ENCODE measurements around the gene HPN. TPM values are rescaled to one million over a fixed set of nuclear protein-coding genes. Genes with fewer than 3 reads are reported as not detected.
"Not testable (repeated sequence)": the region's sequence is repeated elsewhere in the genome, so short reads cannot be mapped to it uniquely, and the experiment has no call there.

HPN gene
- total RNA-seq, 3 donors from 2014 or later = 0.26 to 0.38 TPM; not detected in 1

DNA sequence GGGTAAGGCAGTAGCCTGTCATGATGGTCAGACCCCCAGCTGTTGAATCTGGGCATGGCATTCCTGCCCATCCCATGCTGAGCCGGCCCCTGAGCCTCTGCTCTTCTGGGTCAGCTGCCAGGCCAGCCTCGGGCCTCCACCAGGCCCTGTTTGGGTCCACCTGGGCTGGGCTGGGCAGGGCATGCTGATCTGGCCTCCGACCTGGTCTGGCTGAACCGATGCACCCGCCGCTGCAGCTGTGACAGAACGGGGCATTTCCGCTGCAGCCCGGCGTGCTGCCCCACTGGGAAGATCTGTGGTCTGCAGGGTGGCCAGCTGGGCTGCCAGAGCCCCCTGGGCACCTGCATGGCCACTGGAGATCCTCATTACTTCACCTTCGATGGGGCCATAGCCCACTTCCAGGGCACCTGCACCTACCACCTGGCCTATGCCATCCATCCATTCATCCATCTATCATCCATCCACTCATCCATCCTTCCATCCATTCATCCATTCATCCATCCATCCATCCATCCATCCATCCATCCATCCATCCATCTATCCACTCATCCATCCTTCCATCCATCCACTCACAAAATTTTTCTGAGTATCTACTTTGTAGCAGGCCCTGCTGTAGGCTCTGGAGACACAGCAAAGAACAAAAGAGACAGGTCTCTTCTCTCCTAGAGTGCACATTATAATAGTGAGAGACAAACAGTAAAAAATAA, 52.6 kb downstream of the HPN start:
- no peaks in the 10 kb centered on the region for H3K36me3 Mint-ChIP-seq (ENCODE audit: insufficient read depth)
- H3K4me1 Mint-ChIP-seq (ENCODE audit: low read depth) = peaks cover 4% of the 10 kb centered on the region
- no peak overlapping the region for H3K4me3 Mint-ChIP-seq
- DNase-seq (no peak), ATAC-seq (no peak)
- H3K27me3 Mint-ChIP-seq (ENCODE audit: low read depth) = peaks cover 4% of the 10 kb centered on the region
- no peaks in the 10 kb centered on the region for H3K9me3 Mint-ChIP-seq

DNA sequence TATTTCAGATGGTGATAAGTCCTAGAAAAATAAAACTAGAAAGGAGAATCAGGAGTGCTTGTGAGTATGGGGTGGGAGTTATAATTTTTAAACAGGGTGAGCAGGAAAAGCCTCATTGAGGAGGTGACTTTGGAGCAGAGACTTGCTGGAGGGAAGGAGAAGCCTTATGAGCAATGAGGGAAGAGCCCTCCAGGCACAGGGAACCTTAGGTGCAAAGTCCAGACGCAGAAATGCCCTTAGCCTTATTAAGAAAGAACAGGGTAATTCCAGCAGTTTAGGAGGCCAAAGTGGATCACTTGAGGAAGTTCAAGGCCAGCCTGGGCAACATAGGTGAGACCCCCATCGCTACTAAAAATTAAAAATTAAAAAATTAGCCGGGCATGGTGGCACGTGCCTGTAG, 53.1 kb downstream of the HPN start:
- Mint-ChIP-seq H3K27me3 (ENCODE audit: low read depth) (peaks cover 4% of the 10 kb centered on the region), H3K4me3 (no peak overlapping the region), H3K4me1 (ENCODE audit: low read depth) (peaks cover 4% of the 10 kb centered on the region), H3K36me3 (ENCODE audit: insufficient read depth) (no peaks in the 10 kb centered on the region), H3K9me3 (no peaks in the 10 kb centered on the region)
- DNase-seq (no peak), ATAC-seq (no peak)

DNA sequence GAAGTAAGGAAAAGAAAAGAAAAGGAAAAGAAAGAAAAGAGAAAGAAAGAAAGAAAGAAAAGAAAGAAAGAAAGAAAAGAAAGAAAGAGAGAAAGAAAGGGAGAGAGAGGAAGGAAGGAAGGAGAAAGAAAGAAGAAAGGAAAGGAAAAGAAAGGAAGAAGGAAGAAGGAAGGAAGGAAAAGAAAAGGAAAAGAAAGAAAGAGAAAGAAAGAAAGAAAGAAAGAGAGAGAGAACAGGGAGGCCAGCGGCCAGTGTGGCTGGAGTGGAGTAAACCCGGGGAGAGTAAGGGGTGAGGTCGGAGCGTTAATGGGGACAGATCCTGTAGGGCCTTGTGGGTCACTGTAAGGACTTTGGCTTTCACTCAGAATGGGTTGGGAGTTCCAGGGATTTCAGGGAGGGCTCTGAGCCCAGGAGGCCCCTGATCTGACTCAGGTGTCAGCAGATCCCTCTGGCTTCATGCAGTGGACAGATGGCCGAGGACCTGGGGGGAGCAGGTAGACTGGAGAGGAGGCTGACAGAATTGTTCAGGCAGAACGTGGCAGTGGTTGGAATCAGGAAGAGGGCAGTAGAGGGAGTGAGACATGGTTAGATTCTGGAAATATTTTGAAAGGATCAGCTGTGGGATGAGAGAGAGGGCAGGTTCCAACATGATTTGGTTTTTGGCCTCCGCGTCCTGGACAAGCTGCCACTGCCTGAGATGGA, 54.3 kb downstream of the HPN start:
- H3K9me3 Mint-ChIP-seq = no peaks in the 10 kb centered on the region
- DNase-seq (no peak), ATAC-seq (no peak)
- no peaks in the 10 kb centered on the region for H3K36me3 Mint-ChIP-seq (ENCODE audit: insufficient read depth)
- no peak overlapping the region for H3K4me3 Mint-ChIP-seq
- no peaks in the 10 kb centered on the region for H3K4me1 Mint-ChIP-seq (ENCODE audit: low read depth)
- no peaks in the 10 kb centered on the region for H3K27me3 Mint-ChIP-seq (ENCODE audit: low read depth)

DNA sequence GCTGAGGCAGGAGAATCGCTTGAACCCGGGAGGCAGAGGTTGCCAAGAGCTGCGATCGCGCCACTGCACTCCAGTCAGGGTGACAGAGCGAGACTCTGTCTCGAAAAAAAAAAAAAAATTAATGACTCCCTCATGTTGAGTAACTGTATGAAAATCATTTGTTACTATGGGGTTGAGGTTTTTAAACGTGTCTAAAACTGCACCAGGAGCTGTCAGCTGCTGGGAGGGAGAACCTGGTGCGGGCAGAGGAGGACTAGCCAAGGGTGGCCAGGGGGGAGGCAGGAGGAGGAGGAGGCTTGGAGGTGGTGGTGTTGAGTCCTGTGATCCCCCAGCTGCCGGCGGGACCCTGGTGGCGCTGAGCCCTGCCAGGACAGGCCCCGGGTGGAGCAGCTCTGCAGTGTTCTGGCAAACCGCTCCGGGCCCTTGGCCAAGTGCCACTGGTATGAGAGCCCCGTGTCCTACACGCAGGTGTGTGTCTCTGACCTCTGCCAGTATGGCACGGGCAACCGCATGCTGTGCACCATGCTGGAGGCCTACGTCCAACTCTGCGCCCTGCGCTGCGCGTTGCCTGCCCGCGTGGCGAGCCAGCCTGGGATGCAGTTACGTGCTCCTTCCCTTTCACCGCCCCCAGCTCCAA, 57.0 kb downstream of the HPN start:
- no peak for ATAC-seq
- Mint-ChIP-seq H3K4me1 (ENCODE audit: low read depth) (no peaks in the 10 kb centered on the region), H3K4me3 (no peak overlapping the region), H3K9me3 (no peaks in the 10 kb centered on the region), H3K36me3 (ENCODE audit: insufficient read depth) (no peaks in the 10 kb centered on the region), H3K27me3 (ENCODE audit: low read depth) (no peaks in the 10 kb centered on the region)
- DNase-seq = no peak

DNA sequence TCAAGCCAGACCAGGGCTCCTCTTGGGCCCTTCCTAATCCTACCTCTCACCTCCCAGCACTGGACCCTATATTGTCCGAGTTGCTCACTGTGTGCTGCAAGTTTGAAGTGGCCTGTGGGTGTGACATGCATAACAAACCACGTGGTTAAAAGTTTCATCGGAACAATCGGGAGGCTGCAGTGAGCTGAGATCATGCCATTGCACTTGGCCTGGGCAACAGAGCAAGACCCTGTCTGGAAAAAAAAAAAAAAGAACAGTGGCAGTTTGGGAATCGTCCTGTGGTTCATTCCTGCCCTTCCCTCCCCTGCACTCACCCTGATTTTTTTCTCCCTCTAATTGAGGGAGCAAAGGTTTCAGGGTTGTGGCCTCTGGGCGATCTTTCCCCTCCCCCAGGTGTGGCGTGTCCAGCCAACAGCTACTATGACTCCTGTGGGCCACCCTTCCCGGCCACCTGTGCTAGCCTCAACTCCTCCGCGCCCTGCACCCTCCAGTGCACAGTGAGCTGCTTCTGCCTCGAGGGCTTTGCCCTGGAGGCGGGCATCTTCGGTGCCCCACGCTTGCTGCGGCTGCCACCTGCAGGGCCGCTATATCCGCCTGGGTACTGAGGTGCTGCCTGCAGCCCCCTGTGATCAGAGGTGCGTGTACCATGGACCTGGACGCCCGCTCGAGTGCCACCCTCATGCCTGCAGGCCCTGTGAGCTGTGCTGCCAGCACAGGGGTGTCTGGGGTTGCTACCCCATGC, 57.8 kb downstream of the HPN start:
- no peaks in the 10 kb centered on the region for H3K4me1 Mint-ChIP-seq (ENCODE audit: low read depth)

DNA sequence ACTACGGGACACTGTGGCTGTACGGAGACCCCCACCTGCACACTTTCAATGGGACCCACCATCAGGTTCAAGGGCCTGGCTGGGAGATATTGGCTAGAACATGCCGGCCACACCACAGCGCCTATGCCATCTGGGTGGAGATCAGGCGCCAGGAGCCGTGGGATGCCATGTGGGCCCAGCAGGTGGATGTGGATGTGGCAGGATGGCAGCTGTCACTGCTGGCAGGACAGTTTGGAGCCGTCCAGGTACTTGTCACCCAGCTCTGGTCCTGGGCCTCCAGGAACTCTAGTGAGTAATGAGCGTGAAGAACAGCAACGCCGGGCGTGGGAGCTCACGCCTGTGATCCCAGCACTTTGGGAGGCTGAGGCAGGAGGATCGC, 58.4 kb downstream of the HPN start:
- H3K9me3 Mint-ChIP-seq = no peaks in the 10 kb centered on the region
- ATAC-seq (no peak), DNase-seq (no peak)
- H3K4me3 Mint-ChIP-seq = no peak overlapping the region
- H3K36me3 Mint-ChIP-seq (ENCODE audit: insufficient read depth) = no peaks in the 10 kb centered on the region
- no peaks in the 10 kb centered on the region for H3K4me1 Mint-ChIP-seq (ENCODE audit: low read depth)
- no peaks in the 10 kb centered on the region for H3K27me3 Mint-ChIP-seq (ENCODE audit: low read depth)

More for the DNA sequence above, 57.8 kb downstream of the HPN start:
- no peaks in the 10 kb centered on the region for H3K36me3 Mint-ChIP-seq (ENCODE audit: insufficient read depth)
- no peaks in the 10 kb centered on the region for H3K27me3 Mint-ChIP-seq (ENCODE audit: low read depth)
- DNase-seq = no peak
- H3K9me3 Mint-ChIP-seq = no peaks in the 10 kb centered on the region
- no peak for ATAC-seq
- H3K4me3 Mint-ChIP-seq = no peak overlapping the region

DNA sequence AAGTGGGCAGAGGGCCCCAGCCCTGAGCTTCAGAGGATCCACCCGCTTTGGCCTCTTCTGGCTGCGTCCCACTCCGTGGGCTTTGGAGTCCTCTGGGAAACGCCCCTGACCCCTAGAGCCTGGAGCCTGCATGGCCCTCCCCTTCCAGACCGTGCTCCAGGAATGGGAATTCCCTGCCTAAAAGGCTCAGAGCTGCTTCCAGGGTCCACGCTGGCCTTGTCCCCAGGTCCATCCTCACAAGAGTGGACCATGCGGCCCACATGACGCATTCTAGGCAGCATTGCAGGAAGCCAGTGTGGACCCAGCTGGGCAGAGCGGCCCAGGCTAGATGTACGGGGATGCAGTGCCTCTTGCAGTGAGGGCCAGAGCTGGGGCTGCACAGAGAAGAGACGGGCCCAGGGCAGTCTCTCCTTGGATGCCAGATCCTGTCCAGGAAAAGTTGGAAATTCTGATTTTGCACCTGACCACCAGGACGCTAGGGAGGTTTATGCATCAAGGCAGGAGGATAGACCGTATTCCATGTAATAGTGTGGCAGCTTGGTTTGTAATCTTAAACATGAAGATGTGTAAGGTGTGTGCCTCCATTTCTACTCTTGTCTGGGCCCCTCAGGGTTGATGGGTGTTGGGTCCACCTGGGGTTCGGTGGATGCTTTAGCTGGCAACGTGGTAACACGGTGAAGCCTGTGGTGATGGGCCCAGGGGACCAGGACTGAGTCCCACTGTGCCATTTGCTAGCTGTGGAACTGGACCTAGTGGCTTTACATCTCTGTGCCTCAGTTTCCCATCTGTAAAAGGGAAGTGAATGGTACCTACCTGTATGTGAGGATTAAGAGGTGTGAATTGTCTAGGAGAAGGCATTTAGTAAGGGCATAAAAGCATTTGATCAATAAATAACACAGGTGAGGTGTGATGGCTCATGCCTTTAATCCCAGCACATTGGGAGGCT, 59.3 kb downstream of the HPN start:
- no peaks in the 10 kb centered on the region for H3K27me3 Mint-ChIP-seq (ENCODE audit: low read depth)
- DNase-seq = no peak
- H3K4me3 Mint-ChIP-seq = no peak overlapping the region
- no peaks in the 10 kb centered on the region for H3K9me3 Mint-ChIP-seq
- no peak for ATAC-seq
- H3K36me3 Mint-ChIP-seq (ENCODE audit: insufficient read depth) = no peaks in the 10 kb centered on the region
- no peaks in the 10 kb centered on the region for H3K4me1 Mint-ChIP-seq (ENCODE audit: low read depth)

DNA sequence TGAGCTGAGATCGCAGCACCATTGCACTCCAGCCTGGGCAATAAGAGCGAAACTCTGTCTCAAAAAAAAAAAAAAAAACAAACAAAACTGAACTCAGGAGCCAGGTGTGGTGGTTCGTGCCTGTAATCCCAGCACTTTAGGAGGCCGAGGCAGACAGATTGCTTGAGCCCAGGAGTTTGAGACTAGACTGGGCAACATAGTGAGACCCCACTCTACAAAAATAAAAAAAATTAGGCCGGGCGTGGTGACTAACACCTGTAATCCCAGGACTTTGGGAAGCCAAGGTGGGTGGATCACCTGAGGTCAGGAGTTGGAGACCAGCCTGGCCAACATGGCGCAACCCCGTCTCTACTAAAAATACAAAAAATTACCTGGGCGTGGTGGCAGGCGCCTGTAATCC, 60.4 kb downstream of the HPN start:
- H3K36me3 Mint-ChIP-seq (ENCODE audit: insufficient read depth); H3K9me3 Mint-ChIP-seq; H3K4me3 Mint-ChIP-seq; H3K27me3 Mint-ChIP-seq (ENCODE audit: low read depth); DNase-seq; ATAC-seq; H3K4me1 Mint-ChIP-seq (ENCODE audit: low read depth): not testable (repeated sequence)

DNA sequence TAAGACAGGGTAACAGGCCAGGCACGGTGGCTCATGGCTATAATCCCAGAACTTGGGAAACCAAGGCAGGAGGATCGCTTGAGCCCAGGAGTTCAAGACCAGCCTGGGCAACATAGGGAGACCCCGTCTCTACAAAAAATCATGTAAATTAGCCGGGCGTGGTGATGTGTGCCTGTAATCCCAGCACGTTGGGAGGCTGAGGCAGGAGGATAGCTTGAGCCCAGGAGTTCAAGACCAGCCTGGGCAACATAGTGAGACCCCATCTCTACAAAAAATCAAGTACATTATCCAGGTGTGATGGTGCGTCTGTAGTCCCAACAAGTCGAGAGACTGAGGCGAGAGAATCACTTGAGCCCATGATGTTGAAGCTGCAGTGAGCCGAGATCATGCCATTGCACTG, 62.1 kb downstream of the HPN start:
- H3K36me3 Mint-ChIP-seq (ENCODE audit: insufficient read depth); H3K9me3 Mint-ChIP-seq; H3K27me3 Mint-ChIP-seq (ENCODE audit: low read depth); ATAC-seq; H3K4me3 Mint-ChIP-seq; H3K4me1 Mint-ChIP-seq (ENCODE audit: low read depth); DNase-seq: not testable (repeated sequence)

DNA sequence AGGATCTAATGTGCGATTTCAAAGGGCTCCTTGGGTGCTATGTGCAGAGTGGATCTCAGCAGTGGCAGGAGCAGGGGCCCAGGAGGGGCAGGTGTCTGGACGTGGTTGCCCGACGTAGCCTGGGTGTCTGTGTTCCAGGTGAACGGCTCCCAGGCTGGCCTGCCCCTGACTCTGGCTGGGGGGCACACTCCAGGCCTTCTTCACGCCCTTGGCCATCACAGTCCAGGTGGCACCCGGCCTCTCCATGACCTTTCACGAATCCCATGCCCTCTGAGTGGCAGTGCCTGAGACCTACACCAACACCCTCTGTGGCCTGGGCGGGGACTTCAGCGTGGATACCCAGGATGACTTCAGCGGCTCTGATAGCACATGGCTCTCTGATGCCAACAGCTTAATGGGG, 62.8 kb downstream of the HPN start:
- ATAC-seq (no peak), DNase-seq (no peak)
- Mint-ChIP-seq H3K4me1 (ENCODE audit: low read depth) (peaks cover 4% of the 10 kb centered on the region), H3K4me3 (no peak overlapping the region), H3K9me3 (no peaks in the 10 kb centered on the region), H3K36me3 (ENCODE audit: insufficient read depth) (no peaks in the 10 kb centered on the region), H3K27me3 (ENCODE audit: low read depth) (no peaks in the 10 kb centered on the region)

DNA sequence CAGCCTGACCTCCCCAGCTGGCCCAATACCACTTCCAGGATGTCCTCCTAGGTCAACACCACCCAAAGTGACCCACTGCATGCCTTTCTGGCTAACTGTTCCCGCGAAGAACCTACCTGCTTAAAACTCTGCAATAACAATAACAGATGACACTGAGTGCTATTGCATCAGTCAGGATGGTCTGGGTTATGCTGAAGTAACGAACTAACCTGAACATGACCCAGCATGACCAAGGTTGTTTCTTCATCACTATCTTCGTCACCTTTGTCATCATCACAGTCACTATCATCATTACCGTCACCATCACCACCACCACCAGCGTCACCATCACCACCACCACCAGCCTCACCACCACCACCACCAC, 63.5 kb downstream of the HPN start:
- no peaks in the 10 kb centered on the region for H3K27me3 Mint-ChIP-seq (ENCODE audit: low read depth)
- no peaks in the 10 kb centered on the region for H3K36me3 Mint-ChIP-seq (ENCODE audit: insufficient read depth)
- DNase-seq (no peak), ATAC-seq (no peak)
- peaks cover 4% of the 10 kb centered on the region for H3K4me1 Mint-ChIP-seq (ENCODE audit: low read depth)
- no peaks in the 10 kb centered on the region for H3K9me3 Mint-ChIP-seq
- H3K4me3 Mint-ChIP-seq = no peak overlapping the region

DNA sequence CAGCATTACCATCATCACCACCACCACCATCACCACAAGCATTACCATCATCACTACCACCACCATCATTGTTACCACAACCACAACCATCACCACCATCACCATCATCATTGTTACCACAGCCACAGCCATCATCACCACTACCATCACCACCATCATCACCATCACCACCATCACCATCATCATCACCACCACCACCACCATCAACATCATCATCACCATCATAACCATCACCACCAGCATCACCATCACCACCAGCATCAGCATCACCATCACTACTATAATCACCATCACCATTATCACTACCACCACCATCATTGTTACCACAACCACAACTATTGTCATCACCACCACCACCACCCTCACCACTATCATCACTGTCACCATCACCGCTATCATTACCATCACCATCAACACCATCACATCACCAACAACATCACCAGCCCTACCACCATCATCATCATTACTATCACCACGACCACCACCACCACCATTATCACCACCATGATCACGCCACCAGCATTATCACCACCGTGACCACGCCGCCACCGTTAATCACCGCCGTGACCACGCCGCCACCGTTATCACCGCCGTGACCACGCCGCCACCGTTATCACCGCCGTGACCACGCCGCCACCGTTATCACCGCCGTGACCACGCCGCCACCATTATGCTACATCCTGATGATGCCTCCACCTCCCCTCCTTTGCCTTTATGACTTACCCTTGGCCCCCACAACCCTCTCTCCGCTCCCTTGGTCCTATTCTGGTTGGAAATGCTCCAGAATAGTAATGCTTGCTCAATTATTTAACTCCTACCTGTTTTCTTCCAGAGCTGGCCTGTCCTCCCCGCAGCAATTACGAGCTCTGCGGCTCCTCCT, 64.1 kb downstream of the HPN start:
- ATAC-seq (peak; percentile 18 to 28), DNase-seq (no peak)
- Mint-ChIP-seq H3K9me3 (no peaks in the 10 kb centered on the region), H3K36me3 (ENCODE audit: insufficient read depth) (no peaks in the 10 kb centered on the region), H3K4me1 (ENCODE audit: low read depth) (peaks cover 4% of the 10 kb centered on the region), H3K27me3 (ENCODE audit: low read depth) (no peaks in the 10 kb centered on the region), H3K4me3 (no peak overlapping the region)

DNA sequence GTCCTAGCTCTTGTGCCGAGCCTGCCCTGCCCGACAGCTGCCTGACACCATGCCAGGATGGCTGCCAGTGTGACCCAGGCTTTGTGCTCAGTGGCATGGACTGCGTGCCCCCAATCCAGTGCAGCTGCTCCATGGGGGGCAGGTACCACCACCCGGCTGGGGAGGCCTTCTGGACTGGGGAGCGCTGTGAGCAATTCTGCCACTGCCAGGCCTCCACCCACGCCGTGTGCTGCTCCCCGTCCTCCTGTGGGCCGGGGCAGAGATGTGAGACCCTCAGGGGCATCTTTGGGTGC, 64.7 kb downstream of the HPN start:
- Mint-ChIP-seq H3K36me3 (ENCODE audit: insufficient read depth) (no peaks in the 10 kb centered on the region), H3K4me1 (ENCODE audit: low read depth) (peaks cover 4% of the 10 kb centered on the region), H3K4me3 (no peak overlapping the region), H3K9me3 (no peaks in the 10 kb centered on the region), H3K27me3 (ENCODE audit: low read depth) (no peaks in the 10 kb centered on the region)
- DNase-seq = no peak
- no peak for ATAC-seq

All from activated T-cell treated with anti-CD3 and anti-CD28 coated beads, Interleukin-2, amount 50 U/mL, for 4 hours (primary cell).